Mesodermal cell (in vitro differentiated cells): Measurements from ENCODE around the gene PUS7.
A peak's percentile ranks its signal among the peaks of the same experiment; 100 is the strongest.
"Not testable (repeated sequence)": the region's sequence is repeated elsewhere in the genome, so short reads cannot be mapped to it uniquely, and the experiment has no call there.

Source experiments
- H3K27ac ChIP-seq: 2 replicates; pipeline ENCODE4 v1.7.0; 2013; ENCODE audit warnings: mild to moderate bottlenecking, low read depth, low read length, moderate library complexity; ENCODE audit not compliant: severe bottlenecking
- H3K36me3 ChIP-seq: 2 replicates; pipeline ENCODE4 v1.7.1; 2013; ENCODE audit warnings: mild to moderate bottlenecking, low read length, moderate library complexity; ENCODE audit not compliant: control insufficient read depth, insufficient read depth
- H3K4me1 ChIP-seq: one replicate; pipeline ENCODE4 v1.7.1; 2013; ENCODE audit warnings: mild to moderate bottlenecking, low read length; ENCODE audit not compliant: insufficient read depth, control insufficient read depth, poor library complexity, severe bottlenecking
- H3K4me3 ChIP-seq: 2 replicates; pipeline ENCODE4 v1.7.0; 2013; ENCODE audit warnings: low read length, control low read depth, mild to moderate bottlenecking; ENCODE audit not compliant: insufficient read depth, poor library complexity, severe bottlenecking; ENCODE audit errors: extremely low read depth
- H3K9me3 ChIP-seq: 2 replicates; pipeline ENCODE4 v1.7.1; 2013; ENCODE audit warnings: mild to moderate bottlenecking, low read length, moderate library complexity; ENCODE audit not compliant: control insufficient read depth
- WGBS, 2 experiments: methylation state at CpG; one replicate each; pipeline ENCODE4 v1.1.5; 2013; ENCODE audit warnings: missing lambda C conversion rate in 2 of 2; ENCODE audit not compliant: insufficient coverage in 2 of 2; 5-methylcytosine and 5-hydroxymethylcytosine counted together

Gene PUS7

DNA sequence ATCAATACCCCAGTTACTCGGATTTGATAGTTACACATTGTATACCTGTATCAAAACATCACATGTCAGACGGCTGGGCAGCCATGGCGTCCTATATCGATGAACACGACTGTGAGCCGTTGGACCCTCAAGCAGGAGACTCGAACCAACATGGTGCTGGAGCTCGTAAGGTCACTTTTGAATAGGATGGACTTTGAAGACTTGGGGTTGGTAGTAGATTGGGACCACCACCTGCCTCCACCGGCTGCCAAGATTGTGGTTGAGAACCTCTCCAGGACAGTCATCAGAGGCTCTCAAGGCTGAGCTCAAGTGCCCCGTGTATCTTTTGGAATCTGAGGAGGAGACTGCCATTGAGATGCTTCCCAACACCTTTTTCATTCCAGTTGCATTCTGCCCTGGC is 8.1 kb upstream of the PUS7 start:
- H3K36me3 ChIP-seq, result peaks cover 16% of the 10 kb centered on the region
- H3K4me3 ChIP-seq, result no peak overlapping the region
- H3K9me3 ChIP-seq, result no peaks in the 10 kb centered on the region
- WGBS, 2 experiments, result 98 to 100% methylated on average over 3 to 10 of the region's 10 CpGs
- H3K4me1 ChIP-seq, result peaks cover 7% of the 10 kb centered on the region
- H3K27ac ChIP-seq, result no peak overlapping the region

DNA sequence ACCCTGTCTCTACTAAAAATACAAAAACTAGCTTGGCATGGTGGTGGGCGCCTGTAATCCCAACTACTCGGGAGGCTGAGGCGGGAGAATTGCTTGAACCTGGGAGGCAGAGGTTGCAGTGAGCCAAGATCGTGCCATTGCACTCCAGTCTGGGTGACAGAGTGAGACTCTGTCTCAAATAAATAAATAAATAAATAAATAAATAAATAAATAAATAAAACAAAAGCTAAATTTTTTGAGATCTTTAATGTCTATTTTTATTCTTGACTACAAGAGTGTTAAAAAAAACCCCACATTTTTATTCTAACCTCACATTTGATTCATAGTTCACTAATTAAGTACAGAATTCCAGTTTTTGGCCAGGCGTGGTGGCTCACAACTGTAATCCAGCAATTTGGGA is 5.7 kb upstream of the PUS7 start:
- not testable (repeated sequence) for H3K4me3 ChIP-seq, H3K36me3 ChIP-seq, H3K4me1 ChIP-seq, H3K9me3 ChIP-seq, H3K27ac ChIP-seq
- WGBS, 2 experiments, result 60 to 100% methylated on average over 1 of the region's 5 CpGs

DNA sequence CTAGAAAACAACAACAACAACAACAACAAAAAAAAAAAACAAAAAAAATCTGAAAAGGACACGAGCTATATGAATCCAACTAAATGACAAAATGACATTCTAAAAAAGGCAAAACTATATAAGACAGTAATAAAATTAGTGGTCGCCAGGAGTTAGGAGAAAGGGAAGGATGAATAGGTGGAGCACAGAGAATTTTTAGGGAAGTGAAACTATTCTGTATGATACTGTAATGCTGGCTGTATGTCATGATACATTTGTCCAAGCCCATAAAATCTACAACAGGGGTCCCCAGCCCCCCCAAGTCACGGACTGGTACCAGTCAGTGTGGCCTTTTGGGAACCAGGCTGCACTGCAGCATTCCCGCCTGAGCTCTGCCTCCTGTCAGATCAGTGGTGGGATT is 2.8 kb upstream of the PUS7 start:
- Histone ChIP-seq H3K4me1 (no peaks in the 10 kb centered on the region), H3K36me3 (peaks cover under 1% of the 10 kb centered on the region), H3K27ac (no peak overlapping the region), H3K9me3 (no peaks in the 10 kb centered on the region), H3K4me3 (no peak overlapping the region)
- WGBS, 2 experiments, result 86 to 100% methylated on average over 1 to 2 of the region's 4 CpGs

GRCh38 chr7:105524423-105524822 is 2.4 kb upstream of the PUS7 start:
- not testable (repeated sequence) for H3K9me3 ChIP-seq, H3K36me3 ChIP-seq, H3K27ac ChIP-seq, H3K4me3 ChIP-seq, H3K4me1 ChIP-seq
- WGBS, 2 experiments, result 93 to 100% methylated on average over 2 to 4 of the region's 11 CpGs

GRCh38 chr7:105521027-105521716 is 899 bp downstream of the PUS7 start:
- Histone ChIP-seq H3K4me3 (peak overlapping the region; percentile 82), H3K9me3 (no peaks in the 10 kb centered on the region), H3K36me3 (peaks cover 29% of the 10 kb centered on the region), H3K4me1 (peaks cover 6% of the 10 kb centered on the region), H3K27ac (peak overlapping the region; percentile 89)
- WGBS, 2 experiments, result 4 to 6% methylated on average over 17 to 22 of the region's 25 CpGs

DNA sequence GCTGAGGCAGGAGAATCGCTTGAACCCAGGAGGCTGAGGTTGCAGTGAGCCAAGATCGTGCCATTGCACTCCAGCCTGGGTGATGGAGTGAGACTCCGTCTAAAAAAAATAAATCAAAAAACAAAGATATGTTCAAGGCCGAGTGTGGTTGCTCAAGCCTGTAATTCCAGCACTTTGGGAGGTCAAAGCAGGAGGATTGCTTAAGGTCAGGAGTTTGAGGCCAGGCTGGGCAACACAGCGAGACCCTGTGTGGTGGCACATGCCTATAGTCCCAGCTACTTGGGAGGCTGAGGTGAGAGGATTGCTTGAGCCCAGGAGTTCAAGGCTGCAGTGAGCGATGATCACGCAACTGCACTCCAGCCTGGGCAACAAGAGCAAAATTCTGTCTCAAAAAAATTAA is 1.5 kb downstream of the PUS7 start:
- WGBS, 2 experiments, result 84 to 97% methylated on average over 3 to 6 of the region's 7 CpGs
- Histone ChIP-seq H3K36me3 (peaks cover 32% of the 10 kb centered on the region), H3K4me3 (peak overlapping the region; percentile 82)
- not testable (repeated sequence) for H3K27ac ChIP-seq, H3K9me3 ChIP-seq, H3K4me1 ChIP-seq

GRCh38 chr7:105519353-105519752 is 2.7 kb downstream of the PUS7 start:
- no peak overlapping the region for H3K4me3 ChIP-seq
- H3K4me1 ChIP-seq, result peaks cover 6% of the 10 kb centered on the region
- no peak overlapping the region for H3K27ac ChIP-seq
- 92 to 100% methylated on average over 1 to 2 of the region's 6 CpGs for WGBS, 2 experiments
- peaks cover 32% of the 10 kb centered on the region for H3K36me3 ChIP-seq
- no peaks in the 10 kb centered on the region for H3K9me3 ChIP-seq

- H3K27ac ChIP-seq, H3K9me3 ChIP-seq, H3K4me3 ChIP-seq: not testable (repeated sequence)
- H3K36me3 ChIP-seq, result peaks cover 46% of the 10 kb centered on the region
- H3K4me1 ChIP-seq, result peaks cover 12% of the 10 kb centered on the region
- 97 to 98% methylated on average over 4 to 5 of the region's 7 CpGs for WGBS, 2 experiments
Observed at GRCh38 chr7:105515610-105516009, 6.5 kb downstream of the PUS7 start.

GRCh38 chr7:105512926-105513526 is 9.0 kb downstream of the PUS7 start:
- no peaks in the 10 kb centered on the region for H3K9me3 ChIP-seq
- H3K4me3 ChIP-seq, result no peak overlapping the region
- H3K27ac ChIP-seq, result no peak overlapping the region
- H3K36me3 ChIP-seq, result peaks cover 38% of the 10 kb centered on the region
- peaks cover 5% of the 10 kb centered on the region for H3K4me1 ChIP-seq
- WGBS, 2 experiments, result 85% methylated on average over 2 of the region's 4 CpGs; no CpG with 5 or more reads in 1 of the 2 experiments

DNA sequence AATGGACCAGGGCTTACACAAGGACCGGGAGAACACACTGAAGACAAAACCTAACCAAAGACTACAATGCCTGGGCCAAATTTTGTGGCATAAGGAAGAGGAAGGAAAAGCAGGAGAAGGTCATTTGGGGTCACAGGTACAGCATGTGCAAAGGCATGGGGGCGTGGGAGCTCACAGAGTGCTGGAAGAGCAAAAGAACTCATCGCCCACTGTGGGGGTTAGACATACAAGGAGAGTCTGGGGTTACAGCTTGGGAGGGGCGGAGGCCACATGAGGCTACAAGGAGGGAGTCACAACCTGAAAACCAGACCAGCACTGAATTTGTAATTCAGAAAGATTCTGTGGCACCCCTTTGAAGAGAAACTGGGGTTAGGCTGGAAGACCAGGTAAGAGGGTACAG is 9.7 kb downstream of the PUS7 start:
- no peak overlapping the region for H3K27ac ChIP-seq
- 91 to 97% methylated on average over 3 to 4 of the region's 4 CpGs for WGBS, 2 experiments
- peaks cover 41% of the 10 kb centered on the region for H3K36me3 ChIP-seq
- peaks cover 5% of the 10 kb centered on the region for H3K4me1 ChIP-seq
- no peak overlapping the region for H3K4me3 ChIP-seq
- no peaks in the 10 kb centered on the region for H3K9me3 ChIP-seq

- Histone ChIP-seq H3K9me3 (no peaks in the 10 kb centered on the region), H3K4me3 (no peak overlapping the region), H3K4me1 (no peaks in the 10 kb centered on the region), H3K36me3 (peaks cover 73% of the 10 kb centered on the region), H3K27ac (no peak overlapping the region)
- WGBS, 2 experiments, result 93% methylated on average over 7 of the region's 9 CpGs
Observed at GRCh38 chr7:105502173-105502572, 19.9 kb downstream of the PUS7 start.
